HG02798 (cell line): ENCODE measurements around the gene SYT14.
"Not testable (repeated sequence)": the region's sequence is repeated elsewhere in the genome, so short reads cannot be mapped to it uniquely, and the experiment has no call there.

Source experiments
- ATAC-seq: cut with Tn5 transposase; IDR thresholded peaks from one replicate; pipeline ENCODE4 v1.9.1; 2021; ENCODE audit warnings: mild to moderate bottlenecking; ENCODE audit not compliant: unreplicated experiment, poor library complexity

The SYT14 gene

DNA sequence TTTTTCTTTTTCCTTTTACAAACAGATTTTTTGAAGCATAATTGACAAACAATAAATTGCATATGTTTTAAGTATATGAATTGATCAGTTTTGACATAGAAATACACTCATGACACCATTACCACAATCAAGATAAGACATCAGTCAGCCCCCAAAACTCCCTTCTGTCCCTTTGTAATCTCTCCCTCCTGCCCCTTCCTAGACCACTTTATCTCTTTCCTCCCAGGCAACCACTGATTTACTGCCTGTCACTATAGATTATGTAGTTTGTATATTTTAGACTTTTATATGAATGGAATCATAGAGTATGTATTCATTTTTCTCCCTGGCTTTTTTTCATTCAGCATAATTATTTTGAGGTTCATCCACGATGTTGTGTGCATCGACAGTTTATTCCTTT lies 6.9 kb upstream of the SYT14 start:
- no peak for ATAC-seq

- ATAC-seq, result no peak
Observed at GRCh38 chr1:209936125-209936524, 1.9 kb upstream of the SYT14 start.

DNA sequence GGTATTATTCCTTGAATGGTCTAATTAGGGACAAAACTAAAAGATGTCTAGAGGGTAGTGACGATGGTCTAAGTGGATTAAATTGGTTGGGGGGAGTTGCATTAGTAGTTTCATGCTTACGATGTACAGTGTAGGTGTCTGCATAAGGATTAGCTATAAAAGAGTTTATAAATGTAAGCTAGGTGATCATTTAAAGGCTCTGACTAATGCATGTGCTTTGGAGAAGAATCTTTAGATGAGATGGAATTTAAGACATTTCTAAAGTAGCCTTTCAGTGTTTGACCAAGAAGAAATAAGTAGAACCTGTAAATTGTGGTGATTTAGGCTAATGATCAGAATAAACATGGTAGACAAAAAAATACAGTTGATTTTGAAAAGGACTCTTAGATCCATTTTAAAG lies 7.4 kb downstream of the SYT14 start:
- ATAC-seq, result no peak

DNA sequence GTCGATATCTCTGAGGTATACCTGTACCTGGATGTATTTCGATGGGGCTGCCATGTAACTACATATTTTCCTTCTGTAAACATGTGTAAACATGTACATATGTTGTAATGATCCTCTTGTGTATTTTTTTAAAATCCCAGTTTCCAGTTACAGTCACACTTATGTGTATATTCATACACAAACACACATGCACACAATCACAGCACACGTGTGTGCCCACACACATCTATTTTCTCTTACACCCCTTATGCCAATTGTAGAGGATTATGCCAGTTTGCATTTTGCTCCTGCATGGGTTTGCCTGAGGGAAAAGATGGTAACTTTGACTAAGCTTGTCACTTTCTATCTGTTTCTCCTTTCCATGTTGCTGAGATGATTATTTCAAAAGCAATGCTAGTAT lies 10.1 kb downstream of the SYT14 start:
- ATAC-seq, result no peak

GRCh38 chr1:209956116-209956515 lies 18.1 kb downstream of the SYT14 start:
- no peak for ATAC-seq

DNA sequence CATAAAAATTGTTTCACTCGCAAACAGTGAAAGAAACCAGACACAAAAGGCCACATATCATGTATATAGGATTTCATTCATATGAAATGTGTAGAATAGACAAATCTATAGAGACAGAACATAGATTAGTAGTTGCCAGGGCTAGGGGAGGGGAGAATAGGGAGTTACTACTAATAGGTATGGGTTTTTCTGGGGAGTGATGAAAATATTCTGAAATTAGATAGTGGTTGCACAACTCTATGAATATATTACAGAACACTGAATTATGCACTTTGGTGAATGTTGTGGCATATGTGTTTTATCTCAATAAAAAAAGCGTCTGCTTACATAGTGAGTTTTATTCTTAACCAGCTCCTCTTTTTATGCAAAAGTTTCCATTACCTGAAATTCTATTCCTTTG lies 21.6 kb downstream of the SYT14 start:
- no peak for ATAC-seq

DNA sequence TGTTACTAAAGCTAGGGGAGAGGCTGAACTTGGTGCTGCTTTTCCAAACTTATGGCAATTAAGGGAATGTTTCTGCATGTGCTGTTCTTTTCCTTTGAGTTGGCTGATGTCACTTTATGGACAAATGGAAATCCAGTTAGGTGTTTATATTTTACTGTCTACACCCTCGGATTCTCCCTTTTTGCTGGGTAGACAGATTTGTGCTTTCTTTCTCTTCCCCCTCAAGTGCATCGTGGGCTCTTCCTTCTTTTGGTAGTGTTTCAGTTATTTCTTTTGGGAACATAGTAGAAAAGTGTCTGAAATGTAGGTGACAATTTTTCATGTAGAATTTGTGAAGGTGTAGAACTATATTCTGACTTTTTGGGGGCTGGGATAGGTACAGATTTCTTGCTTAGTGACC lies 22.9 kb downstream of the SYT14 start:
- ATAC-seq, result no peak

- ATAC-seq, result no peak
Observed at GRCh38 chr1:209962388-209962787, 24.4 kb downstream of the SYT14 start.

- ATAC-seq, result no peak
Observed at GRCh38 chr1:209962856-209963255, 24.8 kb downstream of the SYT14 start.

DNA sequence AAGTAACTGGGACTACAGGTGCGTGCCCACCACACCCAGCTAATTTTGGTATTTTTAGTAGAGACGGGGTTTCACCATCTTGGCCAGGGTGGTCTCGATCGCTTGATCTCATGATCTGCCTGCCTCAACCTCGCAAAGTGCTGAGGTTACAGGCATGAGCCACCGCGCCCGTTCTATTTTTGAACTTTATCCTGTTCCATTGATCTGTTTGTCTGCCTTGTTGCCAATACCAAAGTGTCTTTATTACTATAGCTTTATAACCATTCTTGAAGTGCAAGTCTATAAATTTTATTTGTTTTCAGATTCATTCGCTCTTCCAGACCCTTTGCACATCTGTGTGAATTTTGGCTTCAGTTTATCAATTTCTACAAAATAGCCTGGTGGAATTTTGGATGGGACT lies 28.0 kb downstream of the SYT14 start:
- no peak for ATAC-seq

DNA sequence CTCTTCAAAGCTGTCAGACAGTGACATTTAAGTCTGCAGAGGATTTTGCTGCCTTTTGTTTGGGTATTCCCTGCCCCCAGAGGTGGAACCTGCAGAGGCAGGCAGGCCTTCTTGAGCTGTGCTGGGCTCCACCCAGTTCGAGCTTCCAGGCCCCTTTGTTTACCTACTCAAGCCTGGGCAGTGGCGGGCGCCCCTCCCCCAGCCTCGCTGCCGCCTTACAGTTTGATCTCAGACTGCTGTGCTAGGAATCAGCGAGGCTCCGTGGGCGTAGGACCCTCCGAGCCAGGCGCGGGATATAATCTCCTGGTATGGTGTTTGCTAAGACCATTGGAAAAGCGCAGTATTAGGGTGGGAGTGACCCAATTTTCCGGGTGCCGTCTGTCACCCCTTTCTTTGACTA lies 40.7 kb downstream of the SYT14 start:
- not testable (repeated sequence) for ATAC-seq

DNA sequence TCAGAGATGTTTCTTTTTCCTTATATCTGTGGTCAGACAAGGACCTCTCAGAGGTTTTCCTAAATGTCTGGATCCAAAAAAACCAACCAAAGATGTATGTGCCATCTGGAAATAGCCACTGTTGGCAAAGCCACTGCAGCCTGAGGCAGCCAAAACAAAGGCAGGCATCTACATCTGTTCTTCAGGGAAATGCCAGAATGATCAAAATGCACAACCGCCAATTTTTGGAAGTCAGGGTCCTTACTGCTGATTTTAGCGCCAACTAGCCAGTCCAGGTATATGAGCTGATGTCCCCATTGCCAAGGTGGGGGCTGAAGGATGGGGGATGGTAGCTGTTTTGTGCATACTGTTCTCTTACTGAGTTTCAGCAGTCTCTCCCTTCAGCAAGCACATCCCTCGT lies 45.9 kb downstream of the SYT14 start:
- no peak for ATAC-seq

DNA sequence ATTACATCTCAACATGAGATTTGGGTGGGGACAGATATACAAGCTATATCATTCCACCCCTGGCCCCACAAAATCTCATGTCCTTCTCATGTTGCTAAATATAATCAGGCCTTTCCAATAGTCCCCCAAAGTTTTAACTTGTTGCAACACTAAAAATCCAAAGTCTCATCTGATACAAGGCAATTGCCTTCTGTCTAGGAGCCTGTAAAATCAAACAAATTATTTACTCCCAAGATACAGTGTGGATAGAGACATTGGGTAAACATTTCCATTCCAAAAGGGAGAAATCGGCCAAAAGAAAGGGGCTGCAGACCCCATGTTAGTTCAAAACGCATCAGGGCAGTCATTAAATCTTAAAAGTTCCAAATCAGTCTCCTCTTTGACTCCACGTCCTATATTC lies 47.0 kb downstream of the SYT14 start:
- ATAC-seq, result no peak

DNA sequence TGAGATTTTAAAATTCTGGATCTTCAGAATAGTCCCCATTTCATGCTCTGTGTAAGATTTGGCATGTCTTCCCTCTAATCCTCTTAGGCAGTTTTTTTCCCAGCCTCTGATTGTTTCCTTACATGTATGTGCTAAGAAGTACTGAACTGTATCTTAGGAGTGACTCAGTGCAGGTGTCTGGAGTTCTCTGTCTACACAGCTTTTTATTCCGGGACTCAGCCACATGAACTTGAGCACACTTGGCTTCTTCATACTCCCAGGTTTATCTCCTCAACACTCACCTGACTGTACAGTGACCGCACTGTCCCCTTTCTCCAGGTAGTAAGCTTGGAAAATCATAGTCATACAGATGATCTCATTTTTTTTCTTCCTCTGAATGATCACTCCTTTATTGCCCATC lies 50.7 kb downstream of the SYT14 start:
- ATAC-seq, result no peak

- ATAC-seq, result no peak
Observed at GRCh38 chr1:209989525-209989924, 51.5 kb downstream of the SYT14 start.

DNA sequence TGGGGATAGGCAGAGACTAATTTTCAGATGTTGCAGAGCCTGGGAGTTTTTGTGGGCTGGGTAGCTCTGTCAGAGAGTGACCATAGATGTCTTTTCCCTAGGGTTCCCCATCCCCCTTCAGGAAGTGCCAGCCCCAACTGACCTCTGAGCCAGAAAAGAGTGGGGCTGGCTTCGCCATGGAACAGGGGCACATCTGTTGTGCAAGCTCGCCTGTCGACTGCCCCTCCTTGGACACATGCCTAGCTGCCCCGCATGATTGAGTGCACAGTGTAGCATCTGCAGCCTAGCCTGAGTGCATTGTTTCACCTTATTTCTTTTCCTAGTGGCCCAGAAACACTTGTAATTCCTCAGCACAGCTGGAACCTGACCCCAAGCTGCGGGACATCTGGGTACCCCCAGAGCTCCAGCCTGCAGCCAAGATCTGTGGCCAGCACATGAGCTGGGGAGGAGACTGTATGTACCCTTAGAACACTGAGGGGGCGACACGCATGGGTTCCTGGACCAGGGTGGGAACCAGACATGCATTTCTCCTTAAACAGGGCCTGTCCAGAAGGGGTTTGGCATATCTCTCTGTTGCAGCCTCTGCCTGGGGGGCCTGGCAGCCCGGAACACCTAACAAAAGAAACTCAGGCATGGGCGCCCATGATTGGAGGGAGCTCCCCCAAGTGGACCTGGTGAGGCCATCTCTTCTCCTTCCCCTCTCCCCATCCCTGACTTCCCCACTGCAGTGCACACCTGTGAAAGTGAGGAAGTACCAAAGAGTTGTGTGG lies 55.2 kb downstream of the SYT14 start:
- no peak for ATAC-seq

- ATAC-seq, result no peak
Observed at GRCh38 chr1:209996348-209996747, 58.3 kb downstream of the SYT14 start.

GRCh38 chr1:209999005-209999404 lies 61.0 kb downstream of the SYT14 start:
- ATAC-seq, result no peak

DNA sequence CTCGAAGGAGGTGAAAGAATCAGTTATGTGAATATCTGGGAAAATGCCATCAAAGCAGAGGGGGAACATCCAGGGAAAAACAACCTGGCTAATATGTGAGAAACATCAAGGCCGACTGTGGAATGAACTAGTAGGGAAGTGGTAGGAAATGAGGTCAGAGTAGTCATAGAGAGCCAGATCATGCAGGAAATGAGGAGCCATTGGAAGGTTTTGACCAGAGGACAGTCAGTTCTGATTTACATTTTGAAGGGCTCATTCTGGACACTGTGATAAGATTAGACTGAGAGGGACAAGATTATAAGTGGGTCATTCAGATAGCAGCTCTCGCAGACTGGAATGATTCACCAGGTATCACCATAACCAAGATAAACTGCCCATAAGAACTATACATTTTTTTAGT lies 63.7 kb downstream of the SYT14 start:
- ATAC-seq, result no peak

DNA sequence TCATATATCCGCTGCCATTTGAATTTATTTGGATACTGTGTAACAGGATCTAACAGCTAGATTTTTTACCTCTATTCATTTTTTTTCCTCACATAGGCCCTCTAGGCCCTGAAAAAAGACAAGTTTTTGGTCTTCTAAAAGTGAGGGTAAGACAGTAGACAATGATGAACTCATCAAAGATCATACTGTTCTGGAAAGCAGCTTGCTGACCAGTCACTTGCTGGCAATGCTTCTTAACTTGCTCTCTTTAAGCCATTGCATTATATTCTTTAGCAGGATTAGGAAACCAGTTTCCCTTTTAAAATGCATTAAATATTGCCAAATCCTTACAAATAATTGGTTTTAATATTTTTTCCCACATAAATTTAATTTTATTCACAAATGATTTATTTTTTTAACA lies 65.5 kb downstream of the SYT14 start:
- ATAC-seq, result no peak

GRCh38 chr1:210010161-210010560 lies 72.1 kb downstream of the SYT14 start:
- ATAC-seq, result no peak

DNA sequence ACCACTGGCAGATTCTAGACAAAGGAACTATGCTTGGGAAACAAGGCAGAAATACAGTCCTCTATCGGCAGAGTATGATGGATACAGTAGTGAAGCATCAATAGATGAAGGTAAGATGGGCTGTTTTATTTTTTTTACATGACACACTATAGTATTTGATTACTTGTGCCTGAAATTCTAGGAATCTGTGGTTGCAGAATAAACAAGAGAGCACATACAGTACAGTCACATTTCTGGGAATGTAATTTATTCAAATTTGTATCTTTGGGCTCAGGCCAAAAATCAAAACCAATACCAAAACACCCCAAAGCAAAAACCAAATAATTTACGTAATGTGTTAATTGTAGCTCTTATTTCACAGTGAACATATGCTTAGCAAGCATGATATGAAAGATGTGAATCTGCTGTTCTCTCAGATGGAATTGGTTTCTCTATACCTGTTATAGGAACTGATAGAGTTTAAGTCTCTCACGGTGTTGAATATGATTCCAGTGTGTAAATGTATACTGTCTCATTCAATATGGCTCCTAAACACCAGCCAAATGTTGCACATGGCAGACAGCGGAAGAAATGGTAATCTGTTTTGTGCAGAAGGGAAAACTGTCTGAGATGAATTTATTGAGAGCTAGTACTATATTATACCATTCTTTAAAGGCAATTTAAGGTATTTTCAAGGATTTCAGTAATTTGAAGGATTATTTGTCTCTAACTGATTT lies 83.3 kb downstream of the SYT14 start:
- ATAC-seq, result no peak
